ENCODE measurements around the gene CD36. TPM values are rescaled to one million over a fixed set of nuclear protein-coding genes. Genes with fewer than 3 reads are reported as not detected.

CD36 gene
- total and polyA plus RNA-seq, 2 donors (not counting 3 experiments of a cell fraction or from before 2014, with no cell fraction given), result 0.58 to 0.87 TPM

DNA sequence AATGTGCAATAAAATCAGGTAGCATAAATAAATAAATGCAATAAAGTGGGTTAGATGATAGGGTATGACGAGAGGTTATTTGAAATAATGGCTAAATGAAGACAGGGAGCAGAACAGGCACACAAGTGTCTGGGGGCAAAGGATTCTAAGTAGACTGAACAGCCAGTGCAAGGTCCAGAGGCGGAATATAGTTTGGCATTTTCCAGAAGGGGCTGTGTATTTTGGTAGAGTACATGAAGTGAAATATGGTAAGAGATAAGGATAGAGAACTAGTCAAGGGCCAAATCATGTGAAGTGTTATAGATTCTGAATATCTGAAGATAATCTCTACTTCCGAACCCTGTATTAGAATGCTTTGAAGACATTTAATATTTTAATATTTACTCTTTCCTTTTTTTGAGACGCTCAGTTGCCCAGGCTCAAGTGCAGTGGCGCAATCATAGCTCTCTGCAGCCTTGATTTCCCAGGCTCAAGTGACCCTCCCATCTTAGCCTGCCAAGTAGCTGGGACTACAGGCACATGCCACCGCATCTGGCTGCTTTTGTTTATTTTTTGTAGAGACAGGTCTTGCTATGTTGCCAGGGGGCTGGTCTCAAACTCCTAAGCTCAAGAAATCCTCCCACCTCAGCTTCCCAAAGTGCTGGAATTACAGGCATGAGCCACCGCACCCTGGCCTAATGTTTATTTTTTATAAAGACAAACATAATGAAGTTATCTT lies 44.4 kb upstream of the CD36 start:
- H2AFZ ChIP-seq (ENCODE audit: low read depth, low read length), result no peak overlapping the region
- no peaks in the 10 kb centered on the region for H3K4me1 ChIP-seq (ENCODE audit: control insufficient read depth, extremely low read depth, insufficient read depth, low read length)
- H4K20me1 ChIP-seq (replicated peaks; ENCODE audit: control insufficient read depth, extremely low read depth, insufficient read depth, low read length), result no peaks in the 10 kb centered on the region
- TF ChIP-seq JUN (IDR thresholded peaks at IDR 0.05; ENCODE audit: borderline replicate concordance, insufficient read depth, insufficient read length, low read depth) (no peak), FOS (IDR thresholded peaks at IDR 0.05; ENCODE audit: borderline replicate concordance, insufficient read depth, low read length) (no peak), EZH2 (IDR thresholded peaks at IDR 0.05; ENCODE audit: borderline replicate concordance, low read depth, low read length, severe bottlenecking) (no peak), POLR2AphosphoS5 (IDR thresholded peaks at IDR 0.05; ENCODE audit: insufficient read depth, low read depth, low read length) (no peak)
- TF ChIP-seq, protein P1, sequence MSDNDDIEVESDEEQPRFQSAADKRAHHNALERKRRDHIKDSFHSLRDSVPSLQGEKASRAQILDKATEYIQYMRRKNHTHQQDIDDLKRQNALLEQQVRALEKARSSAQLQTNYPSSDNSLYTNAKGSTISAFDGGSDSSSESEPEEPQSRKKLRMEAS (IDR thresholded peaks at IDR 0.05; ENCODE audit: insufficient read depth, insufficient read length), result no peak
- DNase-seq (ENCODE audit: low read depth, low spot score), result no peak
- ChIA-PET POLR2A (no interaction called here), CTCF (interaction anchor here (1.2 kb wide), 1 partner anchor 29 kb away, joined by 3 read pairs; no protein-coding TSS in a partner anchor)
- H3K27ac ChIP-seq (ENCODE audit: insufficient read depth, low read depth, low read length), result no peak overlapping the region
- H3K9me3 ChIP-seq (replicated peaks; ENCODE audit: control insufficient read depth, insufficient read depth, low read length), result no peaks in the 10 kb centered on the region
- dilution Hi-C loops (cut with MboI; ENCODE audit: extremely low pct_ligation_motif_present, low sequenced_read_pairs) (no loop called here), intact Hi-C loops (cut with micrococcal nuclease) (no loop called here)
- no peak overlapping the region for H3K9ac ChIP-seq (replicated peaks; ENCODE audit: extremely low read depth, insufficient read depth, low read length)
- H3K4me2 ChIP-seq (ENCODE audit: insufficient read depth, low read length), result no peak overlapping the region
- no TSS peak for BruUV-seq (replicated peaks)
- no peaks in the 10 kb centered on the region for H3K79me2 ChIP-seq (ENCODE audit: control insufficient read depth, insufficient read depth, low read length)
- no peaks in the 10 kb centered on the region for H3K36me3 ChIP-seq (ENCODE audit: control insufficient read depth in 2 of 2, extremely low read depth in 1 of 2, insufficient read depth in 2 of 2, low read length in 2 of 2)
- no peak for FAIRE-seq
- no peak overlapping the region for H3K4me3 ChIP-seq (replicated peaks in 1 of 3; ENCODE audit: insufficient read depth in 1 of 3, low read depth in 1 of 3, low read length in 3 of 3)
- H3K27me3 ChIP-seq (ENCODE audit: control insufficient read depth in 2 of 2, insufficient read depth in 2 of 2, low read length in 2 of 2), result no peaks in the 10 kb centered on the region
- no peaks in the 10 kb centered on the region for H3K9me1 ChIP-seq (replicated peaks; ENCODE audit: control insufficient read depth, extremely low read depth, insufficient read depth, low read length)

- no peak for DNase-seq (ENCODE audit: low read depth, low spot score)
- ChIA-PET POLR2A (no interaction called here), CTCF (no interaction called here)
- Histone ChIP-seq H3K9me1 (replicated peaks; ENCODE audit: control insufficient read depth, extremely low read depth, insufficient read depth, low read length) (no peaks in the 10 kb centered on the region), H3K9me3 (replicated peaks; ENCODE audit: control insufficient read depth, insufficient read depth, low read length) (no peaks in the 10 kb centered on the region), H3K27me3 (ENCODE audit: control insufficient read depth in 2 of 2, insufficient read depth in 2 of 2, low read length in 2 of 2) (no peaks in the 10 kb centered on the region), H3K4me1 (ENCODE audit: control insufficient read depth, extremely low read depth, insufficient read depth, low read length) (no peaks in the 10 kb centered on the region), H3K27ac (ENCODE audit: insufficient read depth, low read depth, low read length) (no peak overlapping the region), H3K9ac (replicated peaks; ENCODE audit: extremely low read depth, insufficient read depth, low read length) (no peak overlapping the region), H2AFZ (ENCODE audit: low read depth, low read length) (no peak overlapping the region), H3K4me3 (replicated peaks in 1 of 3; ENCODE audit: insufficient read depth in 1 of 3, low read depth in 1 of 3, low read length in 3 of 3) (no peak overlapping the region), H3K79me2 (ENCODE audit: control insufficient read depth, insufficient read depth, low read length) (no peaks in the 10 kb centered on the region), H3K4me2 (ENCODE audit: insufficient read depth, low read length) (no peak overlapping the region), H3K36me3 (ENCODE audit: control insufficient read depth in 2 of 2, extremely low read depth in 1 of 2, insufficient read depth in 2 of 2, low read length in 2 of 2) (no peaks in the 10 kb centered on the region), H4K20me1 (replicated peaks; ENCODE audit: control insufficient read depth, extremely low read depth, insufficient read depth, low read length) (no peaks in the 10 kb centered on the region)
- intact Hi-C loops (cut with micrococcal nuclease) (no loop called here), dilution Hi-C loops (cut with MboI; ENCODE audit: extremely low pct_ligation_motif_present, low sequenced_read_pairs) (no loop called here)
- no TSS peak for BruUV-seq (replicated peaks)
- FAIRE-seq, result no peak
- TF ChIP-seq POLR2AphosphoS5 (IDR thresholded peaks at IDR 0.05; ENCODE audit: insufficient read depth, low read depth, low read length), result no peak
- no peak for TF ChIP-seq JUN (IDR thresholded peaks at IDR 0.05; ENCODE audit: borderline replicate concordance, insufficient read depth, insufficient read length, low read depth)
- TF ChIP-seq CTCF (IDR thresholded peaks at IDR 0.05; ENCODE audit: extremely low read depth in 1 of 2, insufficient read depth in 1 of 2, low read depth in 1 of 2, low read length in 2 of 2), result no peak
- TF ChIP-seq MYC (IDR thresholded peaks at IDR 0.05; ENCODE audit: low read depth, low read length), result no peak
- no peak for TF ChIP-seq GATA2 (IDR thresholded peaks at IDR 0.05; ENCODE audit: insufficient read depth, insufficient read length, low read depth, low read length)
- TF ChIP-seq, protein P1 (IDR thresholded peaks at IDR 0.05; ENCODE audit: insufficient read depth, insufficient read length), result no peak
- TF ChIP-seq EZH2 (IDR thresholded peaks at IDR 0.05; ENCODE audit: borderline replicate concordance, low read depth, low read length, severe bottlenecking), result no peak
- no peak for TF ChIP-seq FOS (IDR thresholded peaks at IDR 0.05; ENCODE audit: borderline replicate concordance, insufficient read depth, low read length)
Observed at GRCh38 chr7:80596933-80597517, 41.4 kb upstream of the CD36 start.
